Neural progenitor cell (in vitro differentiated cells): Measurements from ENCODE around the gene INVS.

Source experiments
- EZH2 ChIP-seq: fragments of 200-600 bp; sonication (generic); IDR thresholded peaks from 2 replicates; pipeline ENCODE4 v1.6.1; 2017; ENCODE audit warnings: antibody characterized with exemption, mild to moderate bottlenecking, moderate library complexity
- EZH2phosphoT487 ChIP-seq: fragments of 200-600 bp; sonication (generic); IDR thresholded peaks from 2 replicates; pipeline ENCODE4 v1.6.1; 2017; ENCODE audit warnings: antibody characterized with exemption
- TF ChIP-seq, protein P1 (sequence below): fragments of 200-600 bp; sonication (generic); IDR thresholded peaks from 2 replicates; pipeline ENCODE4 v1.5.1; 2017; ENCODE audit warnings: antibody characterized with exemption, mild to moderate bottlenecking

DNA sequence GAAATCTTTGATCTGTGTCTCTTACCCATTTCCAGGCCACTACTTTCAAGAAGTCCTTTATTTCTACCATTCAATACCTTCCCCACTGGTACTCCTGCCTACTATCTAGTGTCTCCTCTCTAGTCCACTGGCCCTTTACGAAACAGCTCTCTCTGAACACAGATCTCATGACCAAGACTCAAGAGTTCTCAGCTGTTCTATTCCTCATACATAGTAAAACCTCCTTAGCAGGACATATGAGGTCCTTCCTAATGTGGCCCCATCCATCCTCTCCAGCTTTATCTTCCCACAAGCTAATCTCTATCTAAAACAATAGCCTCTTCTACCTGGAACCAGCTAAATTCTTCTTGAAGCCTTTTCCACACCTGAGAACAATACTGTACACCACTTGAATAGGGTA, 251.1 kb downstream of the INVS start:
- TF ChIP-seq, protein P1, sequence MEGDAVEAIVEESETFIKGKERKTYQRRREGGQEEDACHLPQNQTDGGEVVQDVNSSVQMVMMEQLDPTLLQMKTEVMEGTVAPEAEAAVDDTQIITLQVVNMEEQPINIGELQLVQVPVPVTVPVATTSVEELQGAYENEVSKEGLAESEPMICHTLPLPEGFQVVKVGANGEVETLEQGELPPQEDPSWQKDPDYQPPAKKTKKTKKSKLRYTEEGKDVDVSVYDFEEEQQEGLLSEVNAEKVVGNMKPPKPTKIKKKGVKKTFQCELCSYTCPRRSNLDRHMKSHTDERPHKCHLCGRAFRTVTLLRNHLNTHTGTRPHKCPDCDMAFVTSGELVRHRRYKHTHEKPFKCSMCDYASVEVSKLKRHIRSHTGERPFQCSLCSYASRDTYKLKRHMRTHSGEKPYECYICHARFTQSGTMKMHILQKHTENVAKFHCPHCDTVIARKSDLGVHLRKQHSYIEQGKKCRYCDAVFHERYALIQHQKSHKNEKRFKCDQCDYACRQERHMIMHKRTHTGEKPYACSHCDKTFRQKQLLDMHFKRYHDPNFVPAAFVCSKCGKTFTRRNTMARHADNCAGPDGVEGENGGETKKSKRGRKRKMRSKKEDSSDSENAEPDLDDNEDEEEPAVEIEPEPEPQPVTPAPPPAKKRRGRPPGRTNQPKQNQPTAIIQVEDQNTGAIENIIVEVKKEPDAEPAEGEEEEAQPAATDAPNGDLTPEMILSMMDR = no peak
- TF ChIP-seq EZH2phosphoT487 = no peak
- no peak for TF ChIP-seq EZH2
